GM21526 (cell line): ENCODE results near the gene LAMA2.

Experiments used
- ATAC-seq: cut with Tn5 transposase; IDR thresholded peaks from one replicate; pipeline ENCODE4 v1.9.1; 2021; ENCODE audit warnings: moderate library complexity; ENCODE audit not compliant: unreplicated experiment, low FRiP score

The LAMA2 gene, protein sequence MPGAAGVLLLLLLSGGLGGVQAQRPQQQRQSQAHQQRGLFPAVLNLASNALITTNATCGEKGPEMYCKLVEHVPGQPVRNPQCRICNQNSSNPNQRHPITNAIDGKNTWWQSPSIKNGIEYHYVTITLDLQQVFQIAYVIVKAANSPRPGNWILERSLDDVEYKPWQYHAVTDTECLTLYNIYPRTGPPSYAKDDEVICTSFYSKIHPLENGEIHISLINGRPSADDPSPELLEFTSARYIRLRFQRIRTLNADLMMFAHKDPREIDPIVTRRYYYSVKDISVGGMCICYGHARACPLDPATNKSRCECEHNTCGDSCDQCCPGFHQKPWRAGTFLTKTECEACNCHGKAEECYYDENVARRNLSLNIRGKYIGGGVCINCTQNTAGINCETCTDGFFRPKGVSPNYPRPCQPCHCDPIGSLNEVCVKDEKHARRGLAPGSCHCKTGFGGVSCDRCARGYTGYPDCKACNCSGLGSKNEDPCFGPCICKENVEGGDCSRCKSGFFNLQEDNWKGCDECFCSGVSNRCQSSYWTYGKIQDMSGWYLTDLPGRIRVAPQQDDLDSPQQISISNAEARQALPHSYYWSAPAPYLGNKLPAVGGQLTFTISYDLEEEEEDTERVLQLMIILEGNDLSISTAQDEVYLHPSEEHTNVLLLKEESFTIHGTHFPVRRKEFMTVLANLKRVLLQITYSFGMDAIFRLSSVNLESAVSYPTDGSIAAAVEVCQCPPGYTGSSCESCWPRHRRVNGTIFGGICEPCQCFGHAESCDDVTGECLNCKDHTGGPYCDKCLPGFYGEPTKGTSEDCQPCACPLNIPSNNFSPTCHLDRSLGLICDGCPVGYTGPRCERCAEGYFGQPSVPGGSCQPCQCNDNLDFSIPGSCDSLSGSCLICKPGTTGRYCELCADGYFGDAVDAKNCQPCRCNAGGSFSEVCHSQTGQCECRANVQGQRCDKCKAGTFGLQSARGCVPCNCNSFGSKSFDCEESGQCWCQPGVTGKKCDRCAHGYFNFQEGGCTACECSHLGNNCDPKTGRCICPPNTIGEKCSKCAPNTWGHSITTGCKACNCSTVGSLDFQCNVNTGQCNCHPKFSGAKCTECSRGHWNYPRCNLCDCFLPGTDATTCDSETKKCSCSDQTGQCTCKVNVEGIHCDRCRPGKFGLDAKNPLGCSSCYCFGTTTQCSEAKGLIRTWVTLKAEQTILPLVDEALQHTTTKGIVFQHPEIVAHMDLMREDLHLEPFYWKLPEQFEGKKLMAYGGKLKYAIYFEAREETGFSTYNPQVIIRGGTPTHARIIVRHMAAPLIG (N-terminal part only)

GRCh38 chr6:128882991-128883611 lies at the start of gene LAMA2:
TSS of gene LAMA2 (plus strand) at chr6:128883138. CDS start at chr6:128883246, 108 bp downstream.
- no peak for ATAC-seq

GRCh38 chr6:128836761-128837160 lies 46.2 kb upstream of the LAMA2 start:
- ATAC-seq: no peak

DNA sequence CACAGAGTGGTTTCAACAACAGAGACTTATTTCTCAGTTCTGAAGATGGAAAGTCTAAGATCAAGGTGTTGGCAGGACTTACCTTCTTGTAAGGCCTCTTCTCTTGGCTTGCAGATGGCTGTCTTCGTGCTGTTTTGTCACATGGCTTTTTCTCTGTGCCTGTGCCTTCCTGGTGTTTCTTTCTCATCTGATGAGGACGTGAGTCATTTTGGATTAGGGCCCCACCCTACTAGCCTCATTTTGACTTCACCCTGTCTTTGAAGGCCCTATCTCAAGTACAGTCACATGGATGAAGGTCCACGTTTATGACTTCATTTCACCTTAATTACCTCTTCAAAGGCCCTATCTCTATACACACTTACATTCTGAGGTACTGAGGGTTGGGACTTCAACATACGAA lies 41.4 kb upstream of the LAMA2 start:
- ATAC-seq: no peak

- no peak for ATAC-seq
Observed at GRCh38 chr6:128844598-128844997, 38.3 kb upstream of the LAMA2 start.

- no peak for ATAC-seq
Observed at GRCh38 chr6:128847431-128848210, 35.3 kb upstream of the LAMA2 start.

DNA sequence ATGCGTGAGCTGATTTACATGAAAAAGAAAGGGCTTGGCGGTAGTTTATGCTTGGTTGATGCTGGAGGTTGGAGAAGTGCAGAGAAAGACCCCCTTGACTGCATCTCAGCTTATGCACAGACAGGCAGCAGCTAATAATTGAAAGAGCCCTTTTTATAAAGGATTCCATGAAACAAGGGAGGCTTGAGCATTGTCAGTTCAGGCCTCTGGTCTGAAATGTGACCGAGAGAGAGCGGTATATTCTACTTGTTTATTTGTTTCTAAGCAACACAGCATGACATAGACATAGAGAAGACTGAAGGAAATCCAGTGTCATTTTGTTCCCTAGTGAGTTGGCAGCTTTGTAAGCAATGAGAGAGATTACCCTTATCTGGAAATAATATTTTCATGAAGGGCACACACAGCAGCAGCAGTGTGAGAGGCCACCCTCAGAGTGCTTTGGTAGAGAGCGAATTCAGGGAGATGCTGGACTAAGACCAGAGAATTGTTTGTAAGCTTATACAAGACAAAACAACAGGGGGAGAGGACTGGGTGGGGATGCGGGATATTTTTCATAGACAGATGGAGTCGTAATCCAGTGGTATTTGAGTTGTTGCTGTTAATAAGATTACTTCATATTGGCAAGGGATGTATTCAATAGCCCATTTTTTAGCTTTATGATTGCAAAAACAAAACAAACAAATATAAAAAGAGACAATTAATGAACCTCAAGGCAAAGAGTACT lies 34.6 kb upstream of the LAMA2 start:
- ATAC-seq: no peak

DNA sequence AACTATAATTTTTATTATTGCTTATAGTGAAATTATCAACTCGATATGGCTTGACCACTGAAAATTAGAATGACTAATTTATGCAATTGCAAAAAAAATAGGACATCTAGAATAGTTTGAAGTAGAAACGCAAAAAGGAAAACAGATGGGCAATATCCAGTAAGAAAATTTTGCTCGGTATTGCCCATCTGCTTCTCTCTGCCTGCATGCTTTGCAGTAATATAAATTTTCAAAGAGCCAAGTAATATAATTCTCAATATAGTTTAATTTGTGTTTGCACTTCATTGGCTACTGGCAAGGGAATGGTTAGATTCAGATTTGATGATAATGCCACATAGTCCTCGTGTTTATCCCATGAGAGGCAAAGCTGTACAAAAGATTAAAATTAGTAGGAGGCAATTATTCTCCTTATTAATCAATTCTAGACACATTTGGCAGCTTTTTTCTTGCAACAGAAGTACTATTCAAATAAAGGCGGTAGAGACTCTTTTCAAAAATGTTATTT lies 27.3 kb upstream of the LAMA2 start:
- no peak for ATAC-seq

- no peak for ATAC-seq
Observed at GRCh38 chr6:128857806-128858205, 25.1 kb upstream of the LAMA2 start.

- no peak for ATAC-seq
Observed at GRCh38 chr6:128860782-128861181, 22.2 kb upstream of the LAMA2 start.

DNA sequence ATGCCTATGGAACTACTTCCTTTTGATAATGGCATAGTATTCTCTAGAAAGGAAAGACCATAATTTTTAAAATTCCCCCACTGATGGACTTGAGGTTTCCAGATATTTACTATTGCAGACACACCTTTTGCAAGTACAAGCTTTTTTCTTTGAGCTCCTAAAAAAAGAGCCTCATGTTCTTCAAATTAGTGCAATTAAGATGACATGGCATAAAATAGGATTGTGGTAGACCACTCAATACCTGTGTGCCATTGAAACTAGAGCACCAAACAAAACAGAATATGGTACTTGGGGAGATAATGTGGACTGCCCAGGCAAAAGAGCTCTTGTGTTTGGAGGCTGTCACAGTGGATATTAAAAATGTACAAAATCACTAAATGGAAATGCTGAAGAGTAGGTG lies 19.0 kb upstream of the LAMA2 start:
- no peak for ATAC-seq

DNA sequence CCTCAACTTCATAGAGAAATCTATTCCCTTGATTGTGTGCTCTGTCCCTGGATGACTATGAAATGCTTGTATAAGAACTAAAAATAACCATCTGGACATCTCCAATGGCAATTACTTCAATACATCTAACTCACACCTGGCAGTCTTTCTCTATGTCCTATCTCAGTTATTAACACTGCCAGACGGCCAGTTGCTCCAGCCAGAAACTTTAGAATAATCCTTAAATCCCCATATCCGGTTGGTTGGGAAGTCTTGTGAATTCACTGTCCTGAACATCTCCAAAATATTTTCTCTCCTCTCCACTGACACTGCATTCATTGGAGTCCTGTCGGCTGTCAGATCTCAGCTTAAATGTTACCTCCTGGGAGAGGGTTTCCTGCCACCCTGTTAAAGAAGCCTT lies 12.2 kb upstream of the LAMA2 start:
- ATAC-seq: no peak

DNA sequence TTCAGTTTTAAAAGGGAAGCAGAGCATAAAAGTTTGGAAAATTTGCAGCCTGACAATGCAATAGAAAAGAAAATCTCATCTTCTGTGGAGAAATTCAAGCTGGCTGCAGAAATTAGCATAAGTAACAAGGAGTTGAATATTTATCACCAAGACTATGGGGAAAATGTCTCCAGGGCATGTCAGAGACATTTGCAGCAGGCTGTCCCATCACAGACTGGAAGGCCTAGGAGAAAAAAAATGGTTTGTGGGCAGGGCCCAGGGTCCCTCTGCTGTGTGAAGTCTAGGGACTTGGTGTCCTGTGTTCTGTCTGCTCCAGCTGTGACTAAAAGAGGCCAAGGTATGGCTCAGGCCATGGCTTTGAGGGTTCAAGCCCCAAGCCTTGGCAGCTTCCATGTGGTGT lies 8.1 kb upstream of the LAMA2 start:
- no peak for ATAC-seq

- no peak for ATAC-seq
Observed at GRCh38 chr6:128882560-128882959, 378 bp upstream of the LAMA2 start.

DNA sequence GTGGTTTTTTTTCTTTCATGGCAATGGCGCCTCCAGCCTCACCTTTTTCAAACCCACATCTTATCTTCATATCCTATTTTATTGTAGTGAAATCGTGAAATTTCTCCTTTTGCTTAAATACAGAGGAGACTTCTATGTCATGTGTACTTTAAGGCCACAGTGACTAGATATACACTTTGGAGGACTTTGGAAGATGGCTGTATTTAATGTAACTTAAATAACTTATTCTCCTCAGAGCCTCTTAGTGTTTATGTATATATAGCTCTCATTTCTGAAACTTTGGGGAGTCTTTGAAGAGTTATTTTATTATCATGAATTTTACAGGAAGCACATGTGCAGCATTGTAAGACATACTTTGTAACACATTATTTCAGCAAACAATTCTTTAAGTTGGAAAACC lies 968 bp downstream of the LAMA2 start:
- no peak for ATAC-seq

DNA sequence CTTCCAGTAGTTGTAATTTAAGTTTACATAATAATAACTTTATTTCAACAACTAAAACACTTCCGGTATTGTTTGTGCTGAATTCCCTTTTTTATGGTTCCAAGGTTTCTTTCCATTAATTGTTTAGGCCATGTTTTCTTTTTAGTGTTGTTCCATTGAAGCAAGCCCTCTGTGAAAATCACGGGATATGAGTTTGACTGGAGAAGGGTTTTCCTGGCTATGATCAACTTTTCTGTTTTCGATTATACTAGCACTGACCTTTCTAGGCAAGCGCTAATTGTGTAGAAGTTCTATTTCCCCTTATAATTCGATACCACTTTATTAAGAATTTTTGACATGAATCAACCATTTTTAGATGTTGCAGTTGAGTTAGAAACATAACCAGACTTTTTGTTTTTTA lies 2.4 kb downstream of the LAMA2 start:
- ATAC-seq: no peak

DNA sequence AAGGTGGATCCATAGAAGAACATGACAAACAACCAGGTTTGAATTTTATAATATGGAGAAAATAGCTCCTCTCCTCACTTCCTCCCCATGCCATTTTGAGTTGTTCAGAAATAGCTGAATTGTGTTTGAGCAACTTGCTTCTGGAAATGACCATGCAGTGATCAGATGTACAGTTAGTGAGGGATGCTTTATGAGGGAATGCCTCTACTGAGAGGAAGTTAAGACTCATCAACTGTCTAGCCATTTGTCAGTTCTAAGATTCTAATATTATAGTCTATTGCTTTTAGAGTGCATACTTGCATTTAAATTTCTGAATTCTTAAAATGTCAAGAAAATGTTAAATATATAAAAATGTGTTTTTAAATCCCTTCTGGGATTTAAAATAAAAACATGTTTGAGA lies 3.8 kb downstream of the LAMA2 start:
- no peak for ATAC-seq

- ATAC-seq: no peak
Observed at GRCh38 chr6:128888444-128889175, 5.7 kb downstream of the LAMA2 start.

- ATAC-seq: no peak
Observed at GRCh38 chr6:128889870-128890269, 6.9 kb downstream of the LAMA2 start.
